Activated CD8-positive, alpha-beta memory T cell treated with anti-CD3 and anti-CD28 coated beads, Interleukin-2, amount 50 U/mL, for 48 hours (primary cell): ENCODE results near the gene PIK3CG.
"Not testable (repeated sequence)": the region's sequence is repeated elsewhere in the genome, so short reads cannot be mapped to it uniquely, and the experiment has no call there.

Experiments used
- DNase-seq: peaks from one replicate; pipeline ENCODE4 v3.0.0-alpha.2; 2020

Gene PIK3CG

DNA sequence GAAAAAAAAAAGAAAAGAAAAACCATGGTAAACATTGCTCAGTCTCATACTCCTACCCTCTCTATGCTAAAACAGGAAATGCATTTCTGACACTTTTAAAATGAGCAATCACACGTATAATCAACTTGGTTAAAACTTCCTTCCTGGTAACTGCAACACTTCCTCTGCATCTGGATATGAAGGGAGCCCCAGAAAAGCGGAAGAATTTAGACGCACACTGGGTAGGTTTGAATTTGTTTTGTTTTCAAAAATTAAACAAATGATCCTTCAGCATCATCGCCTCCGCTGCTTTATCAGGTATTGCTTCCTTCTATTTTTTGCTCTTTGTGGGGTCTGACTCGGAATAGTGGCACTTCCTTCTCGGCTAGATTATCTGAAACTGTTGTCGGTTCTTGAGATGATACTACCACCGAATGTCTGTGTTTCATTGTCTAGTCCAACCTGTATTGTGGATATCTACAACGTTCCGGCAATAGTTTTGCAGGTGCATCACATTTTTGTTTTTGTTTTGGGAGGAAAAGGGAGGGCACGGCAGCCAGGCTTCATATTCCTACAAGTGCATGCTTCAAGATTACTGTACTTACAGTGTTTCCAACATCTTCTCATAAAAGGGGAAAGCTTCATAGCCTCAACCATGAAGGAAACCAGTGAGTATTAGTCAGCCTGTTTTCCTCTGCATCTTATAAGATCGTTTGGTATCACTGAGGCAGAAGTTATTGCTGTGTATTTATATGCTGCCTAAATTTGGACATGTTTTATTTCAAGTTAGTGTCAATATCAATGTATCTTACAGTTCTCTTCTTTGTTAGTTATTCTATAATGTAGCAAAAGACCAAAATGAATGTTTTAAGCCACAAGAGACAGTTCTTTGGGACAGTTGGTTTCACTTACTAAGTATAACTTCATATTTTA, at the start of gene PIK3CG:
Gene PIK3CG (plus strand): TSS at position 153 of the 912 bp plus-strand sequence. CDS start 2,280 bp downstream, outside the sequence.
- DNase-seq, result no peak

DNA sequence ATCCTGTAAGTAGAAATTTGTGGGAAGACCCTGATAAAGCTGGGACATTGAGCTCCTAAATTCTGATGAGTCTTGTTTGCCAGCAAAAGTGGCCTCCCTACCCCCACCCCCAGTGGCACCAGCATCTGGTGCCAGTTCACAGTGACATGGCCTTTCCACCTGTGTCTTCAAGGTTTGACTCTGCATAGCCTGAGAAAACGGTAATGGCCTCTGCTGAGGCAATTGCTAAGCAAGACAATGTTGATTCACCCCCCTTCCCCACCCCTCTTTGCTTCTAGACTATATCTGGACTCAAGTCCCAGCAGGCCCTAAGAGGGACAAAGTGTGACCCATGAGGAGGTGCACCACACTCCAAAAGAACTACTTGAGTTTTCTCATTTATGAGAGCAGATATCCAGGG, 48.0 kb upstream of the PIK3CG start:
- DNase-seq, result no peak

DNA sequence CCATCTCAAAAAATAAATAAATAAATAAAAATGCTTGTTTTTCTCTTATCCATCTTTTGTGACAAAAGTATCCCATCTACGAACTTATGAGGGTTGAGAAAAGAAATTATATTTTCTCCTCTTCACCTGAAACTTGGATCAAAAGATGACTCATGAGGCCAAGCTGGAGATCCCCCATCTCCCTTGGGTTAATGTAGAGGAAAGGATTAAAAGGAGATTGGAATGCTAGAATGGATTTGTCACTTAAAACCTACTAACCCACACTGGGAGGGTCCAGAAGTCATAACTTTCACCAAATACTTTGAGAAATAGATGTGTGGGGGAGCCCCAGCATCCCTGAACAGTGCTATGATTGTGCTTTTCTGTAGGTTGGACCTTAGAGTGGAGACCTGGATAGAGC, 46.3 kb upstream of the PIK3CG start:
- no peak for DNase-seq

DNA sequence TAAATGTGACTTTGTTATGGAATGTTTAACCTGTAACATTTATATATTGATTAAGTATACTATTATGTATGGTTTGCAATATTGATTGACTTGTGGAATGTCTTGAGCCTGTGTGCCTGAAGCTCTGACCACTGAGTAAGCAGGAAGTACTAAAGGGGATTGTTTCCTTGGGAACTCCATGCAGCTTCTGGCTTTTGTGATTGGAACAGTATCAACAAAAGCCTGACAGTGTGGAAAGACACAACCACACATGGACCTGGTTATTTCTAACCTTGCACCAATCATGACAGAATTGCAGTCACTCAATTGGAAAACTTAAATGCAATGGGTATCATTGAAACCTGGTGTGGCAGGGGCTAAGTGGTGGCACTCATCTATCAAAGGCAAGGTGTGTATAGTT, 45.5 kb upstream of the PIK3CG start:
- no peak for DNase-seq

DNA sequence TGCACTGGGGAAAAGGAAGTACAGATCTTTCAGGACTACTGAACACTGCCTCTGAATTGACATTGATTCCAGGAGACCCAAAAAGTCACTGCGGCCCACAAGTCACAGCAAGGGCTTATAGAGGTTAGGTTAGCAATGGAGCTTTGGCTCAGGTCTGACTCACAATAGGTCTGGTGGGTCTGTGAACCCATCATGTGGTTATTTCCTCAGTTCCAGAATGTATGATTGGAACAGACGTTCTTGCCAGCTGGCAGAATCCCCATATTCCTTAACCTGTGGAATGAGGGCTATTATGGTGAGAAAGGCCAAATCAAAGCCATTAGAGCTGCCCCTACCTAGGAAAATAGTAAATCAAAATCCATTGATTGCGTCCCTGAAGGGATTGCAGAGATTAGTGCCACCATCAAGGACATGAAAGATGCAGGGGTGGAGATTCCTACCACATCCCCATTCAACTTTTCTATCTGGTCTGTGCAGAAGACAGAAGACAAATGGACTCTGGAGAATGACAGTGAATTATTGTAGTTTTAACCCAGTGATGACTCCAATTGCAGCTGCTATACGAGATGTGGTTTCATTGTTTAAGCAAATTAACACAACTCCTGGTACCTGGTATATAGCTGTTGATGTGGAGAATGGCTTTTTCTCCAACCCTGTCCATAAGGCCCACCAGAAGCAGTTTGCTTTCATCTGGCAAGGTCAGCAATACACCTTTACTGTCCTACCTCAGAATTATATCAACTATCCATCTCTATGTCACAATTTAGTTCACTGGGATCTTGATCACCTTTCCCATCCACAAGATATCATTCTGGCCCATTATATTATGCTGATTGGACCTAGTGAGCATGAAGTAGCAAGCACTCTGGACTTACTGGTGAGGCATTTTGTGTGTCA, 44.5 kb upstream of the PIK3CG start:
- no peak for DNase-seq

DNA sequence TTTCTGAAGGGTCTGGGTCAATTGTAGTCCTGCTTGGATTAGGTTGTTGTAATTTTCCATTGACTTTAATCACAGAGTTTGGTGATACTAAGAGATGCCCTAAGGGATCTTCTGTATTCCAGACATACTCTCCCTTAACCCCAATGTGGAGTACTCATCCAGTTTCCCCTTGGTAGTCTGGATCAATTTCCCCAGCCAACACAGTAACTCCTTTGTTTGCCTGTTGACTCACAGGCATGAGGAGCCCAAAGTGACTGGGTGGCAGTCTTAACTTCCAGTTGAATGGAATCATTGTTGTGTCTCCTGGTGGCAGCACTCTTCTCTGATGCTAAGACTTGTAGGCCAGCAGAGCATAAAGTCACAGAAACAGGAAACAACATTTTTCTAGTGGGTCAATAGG, 41.5 kb upstream of the PIK3CG start:
- no peak for DNase-seq

DNA sequence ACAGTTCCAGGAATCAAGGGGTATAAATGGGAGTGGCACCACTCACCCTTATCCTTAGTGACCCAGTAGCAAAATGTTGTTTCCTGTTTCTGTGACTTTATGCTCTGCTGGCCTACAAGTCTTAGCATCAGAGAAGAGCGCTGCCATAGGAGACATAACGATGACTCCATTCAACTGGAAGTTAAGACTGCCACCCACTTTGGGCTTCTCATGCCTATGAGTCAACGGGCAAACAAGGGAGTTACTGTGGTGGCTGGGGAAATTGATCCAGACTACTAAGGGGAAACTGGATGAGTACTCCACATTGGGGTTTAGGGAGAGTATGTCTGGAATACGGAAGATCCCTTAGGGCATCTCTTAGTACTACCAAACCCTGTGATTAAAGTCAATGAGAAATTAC, 40.6 kb upstream of the PIK3CG start:
- no peak for DNase-seq

DNA sequence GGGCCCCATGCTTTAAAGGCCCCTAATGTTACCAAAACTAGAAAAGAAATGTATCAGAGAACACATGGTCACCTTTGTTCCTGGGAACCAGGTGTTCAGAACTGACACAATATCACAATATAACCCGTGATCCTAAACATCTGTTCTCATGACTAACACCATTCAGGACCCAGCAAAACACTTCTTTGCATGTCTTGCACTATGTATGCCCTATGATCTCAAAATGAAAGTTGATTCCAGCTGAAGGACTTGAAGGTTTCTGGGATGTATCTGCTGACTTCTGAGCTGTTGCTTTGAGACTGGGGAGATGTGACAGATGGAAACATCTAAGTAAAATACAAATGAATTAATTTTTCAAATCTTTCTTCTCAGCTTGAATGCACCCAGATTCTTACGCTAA, 37.5 kb upstream of the PIK3CG start:
- DNase-seq, result no peak

DNA sequence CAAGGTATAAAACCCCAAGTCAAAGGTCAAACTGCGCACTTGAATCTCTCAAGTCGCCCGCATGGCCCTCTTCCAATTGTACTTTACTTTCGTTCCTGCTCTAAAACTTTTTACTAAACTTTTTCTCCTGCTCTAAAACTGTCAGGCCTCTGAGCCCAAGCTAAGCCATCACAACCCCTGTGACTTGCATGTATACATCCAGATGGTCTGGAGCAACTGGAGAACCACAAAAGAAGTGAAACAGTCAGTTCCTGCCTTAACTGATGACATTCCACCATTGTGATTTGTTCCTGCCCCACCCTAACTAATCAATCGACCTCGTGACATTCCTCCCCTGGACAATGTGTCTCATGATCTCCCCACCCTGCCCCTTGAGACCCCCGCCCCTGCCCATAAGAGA, 35.6 kb upstream of the PIK3CG start:
- no peak for DNase-seq

DNA sequence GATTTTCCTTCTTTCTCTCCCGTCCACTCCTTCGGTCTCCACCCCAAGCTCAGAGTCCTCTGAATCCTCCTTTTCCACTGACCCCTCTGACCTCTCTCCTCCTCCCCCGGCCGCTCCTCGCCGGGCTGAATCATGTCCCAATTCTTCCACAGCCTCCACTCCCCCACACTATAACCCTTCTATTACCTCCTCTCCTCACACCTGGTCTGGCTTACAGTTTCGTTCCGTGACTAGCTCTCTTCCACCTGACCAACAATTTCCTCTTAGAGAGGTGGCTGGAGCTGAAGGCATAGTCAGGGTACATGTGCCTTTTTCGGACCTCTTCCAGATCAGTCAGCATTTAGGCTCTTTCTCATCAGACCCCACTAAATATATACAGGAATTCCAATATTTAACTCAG, 34.2 kb upstream of the PIK3CG start:
- not testable (repeated sequence) for DNase-seq

DNA sequence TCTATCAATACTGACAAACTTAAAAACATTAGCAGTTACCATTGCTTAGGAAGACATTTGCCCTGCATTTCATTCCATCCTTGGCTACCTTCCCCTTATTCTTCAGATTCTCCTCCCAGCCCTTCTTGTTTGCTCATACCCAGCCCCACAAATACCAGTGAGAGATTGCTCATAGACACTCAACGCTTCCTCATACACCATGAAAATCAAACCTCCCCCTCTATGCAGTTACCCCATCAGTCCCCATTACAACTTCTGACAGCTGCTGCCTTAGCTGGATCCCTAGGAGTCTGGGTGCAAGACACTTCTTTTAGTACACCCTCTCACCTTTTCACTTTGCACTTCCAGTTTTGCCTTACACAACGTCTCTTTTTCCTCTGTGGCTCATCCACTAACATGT, 28.3 kb upstream of the PIK3CG start:
- DNase-seq, result no peak

DNA sequence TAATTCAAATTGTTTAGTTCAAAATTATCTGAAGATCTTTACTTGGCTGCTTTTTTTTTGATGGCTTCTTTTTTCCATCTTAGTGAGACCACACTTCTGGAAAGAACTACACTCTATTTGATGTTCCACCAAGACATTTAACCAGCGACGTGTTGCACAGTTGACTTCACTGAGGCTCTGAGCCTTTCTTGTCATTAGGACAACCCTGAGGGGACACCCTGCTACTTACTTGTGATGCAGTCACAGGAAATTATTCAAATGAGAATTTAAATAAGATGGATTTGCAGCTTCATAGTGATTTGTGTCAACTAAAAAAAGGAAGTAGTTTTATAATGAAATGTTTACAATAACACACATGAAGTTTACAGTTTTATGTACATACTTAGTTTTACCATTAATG, 25.6 kb upstream of the PIK3CG start:
- no peak for DNase-seq

DNA sequence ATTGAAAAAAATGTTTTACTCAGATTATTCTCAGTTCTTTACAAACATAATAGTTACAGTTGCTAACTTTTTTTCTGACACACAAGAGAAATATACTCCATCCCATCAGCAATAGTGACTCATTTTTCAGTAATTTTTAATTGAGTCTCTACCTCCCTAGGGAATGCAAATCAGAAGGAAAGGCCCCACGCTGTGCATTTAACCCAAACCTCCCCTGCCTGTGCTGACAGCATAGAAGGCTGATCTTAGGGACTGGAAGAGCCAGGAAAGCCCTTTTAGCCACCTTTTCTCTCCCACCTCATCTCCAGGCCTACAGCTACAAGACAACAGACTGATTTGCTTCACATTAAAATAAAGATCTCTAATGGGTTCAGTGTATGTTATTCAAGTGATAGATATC, 24.7 kb upstream of the PIK3CG start:
- no peak for DNase-seq

DNA sequence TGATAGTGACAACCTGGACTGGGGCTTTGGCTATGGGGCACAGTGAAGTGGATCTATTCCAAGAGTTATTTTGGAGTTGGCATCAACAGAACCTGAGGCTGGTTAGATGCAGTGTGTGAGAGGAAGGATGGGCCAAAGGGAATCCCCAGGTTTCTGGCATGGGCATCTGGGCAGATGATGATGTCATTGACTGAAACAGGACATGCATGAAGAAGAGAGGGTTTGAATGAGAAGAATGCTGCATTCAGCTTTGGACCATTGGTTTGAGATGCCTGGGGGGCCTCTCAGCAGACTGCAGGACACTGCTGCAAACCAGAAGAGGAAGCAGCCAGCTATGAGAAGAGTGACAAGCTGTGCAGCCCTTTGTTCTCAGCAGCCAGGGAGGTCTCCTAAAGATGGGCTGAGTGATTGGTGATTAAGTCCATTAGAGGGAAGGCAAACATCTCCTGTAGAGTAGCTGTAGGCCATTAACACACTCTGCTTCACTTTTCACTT, 23.1 kb upstream of the PIK3CG start:
- no peak for DNase-seq

DNA sequence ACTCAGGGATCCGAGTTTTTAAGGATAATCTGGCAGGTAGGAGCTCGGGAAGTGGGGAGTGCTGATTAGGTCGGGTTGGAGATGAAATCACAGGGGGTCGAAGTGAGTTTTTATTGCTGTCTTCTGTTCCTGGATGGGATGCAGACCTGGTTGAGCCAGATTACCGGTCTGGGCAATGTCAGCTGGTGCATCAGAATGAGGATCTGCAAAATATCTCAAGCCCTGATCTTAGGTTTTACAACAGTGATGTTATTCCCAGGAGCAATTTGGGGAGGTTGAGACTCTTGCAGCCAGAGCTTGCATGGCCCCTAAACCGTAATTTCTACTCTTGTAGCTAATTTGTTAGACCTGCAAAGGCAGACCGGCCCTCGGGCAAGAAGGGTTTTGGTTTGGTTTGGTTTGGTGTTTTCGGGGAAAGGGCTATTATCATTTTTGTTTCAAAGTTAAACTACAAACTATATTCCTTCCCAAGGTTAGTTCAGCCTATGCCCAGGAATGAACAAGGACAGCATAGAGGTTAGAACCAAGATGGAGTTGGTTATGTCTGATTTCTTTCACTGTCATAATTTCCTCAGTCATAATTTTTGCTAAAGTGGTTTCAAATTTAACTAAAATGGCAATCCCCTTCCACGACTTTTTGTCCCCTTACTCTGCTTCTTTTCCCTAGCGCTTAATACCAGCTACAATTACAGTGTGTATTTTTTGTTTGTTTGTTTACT, 20.6 kb upstream of the PIK3CG start:
- DNase-seq, result no peak

DNA sequence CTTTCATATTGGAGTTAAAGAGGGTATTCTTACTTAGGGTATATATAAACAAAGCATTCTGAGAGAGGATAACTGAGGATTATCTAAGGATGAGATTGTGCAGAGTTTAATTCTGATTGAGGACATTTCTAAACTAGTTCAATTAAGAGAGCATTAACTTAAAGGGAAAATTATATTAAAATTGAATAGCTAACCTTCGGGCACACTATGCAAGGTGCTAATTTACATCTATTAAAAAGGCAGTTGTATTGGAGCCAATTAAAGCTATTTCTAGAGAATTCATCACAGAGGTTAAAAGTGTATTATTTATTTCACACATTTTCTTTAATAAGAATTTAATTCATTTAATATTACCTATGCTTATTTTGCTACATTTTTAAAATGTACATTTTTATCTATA, 17.0 kb upstream of the PIK3CG start:
- DNase-seq, result no peak

DNA sequence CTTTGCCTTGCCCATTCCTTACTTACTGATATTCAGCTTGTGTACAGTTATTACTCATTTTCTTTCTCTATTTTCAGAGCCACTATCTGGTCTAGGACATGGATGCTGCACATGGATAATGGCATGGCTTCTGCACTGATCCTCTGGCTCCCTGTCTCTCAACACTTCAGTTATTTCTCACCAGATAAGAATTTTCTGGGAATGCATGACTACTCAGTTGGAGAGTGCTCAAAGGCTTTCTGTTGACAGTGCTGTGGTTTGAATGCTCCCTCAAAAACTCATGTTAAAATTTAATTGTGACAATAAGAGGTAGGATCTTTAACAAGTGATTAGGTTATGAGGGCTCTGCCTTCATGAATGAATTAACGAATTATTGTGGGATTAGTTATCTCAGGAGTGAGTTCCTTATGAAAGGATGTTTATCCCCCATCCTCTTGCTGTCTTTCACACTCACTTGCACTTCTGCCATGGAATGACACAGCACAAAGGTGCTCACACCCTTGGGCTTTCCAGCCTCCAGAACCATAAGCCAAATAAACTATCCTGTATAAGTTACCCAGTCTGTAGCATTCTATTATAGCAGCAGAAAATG, 16.1 kb upstream of the PIK3CG start:
- no peak for DNase-seq

DNA sequence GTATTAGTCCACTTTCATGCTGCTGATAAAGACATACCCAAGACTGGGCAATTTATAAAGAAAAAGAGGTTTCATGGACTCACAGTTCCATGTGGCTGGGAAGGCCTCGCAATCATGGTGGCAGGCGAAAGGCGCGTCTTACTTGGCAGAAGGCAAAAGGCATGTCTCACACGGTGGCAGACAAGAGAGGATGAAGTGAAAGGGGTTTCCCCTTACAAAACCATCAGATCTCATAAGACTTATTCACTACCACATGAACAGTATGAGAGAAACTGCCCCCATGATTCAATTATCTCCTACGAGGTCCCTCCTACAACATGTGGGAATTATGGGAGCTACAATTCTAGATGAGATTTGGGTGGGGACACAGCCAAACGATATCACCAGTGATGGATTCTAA, 13.4 kb upstream of the PIK3CG start:
- not testable (repeated sequence) for DNase-seq

DNA sequence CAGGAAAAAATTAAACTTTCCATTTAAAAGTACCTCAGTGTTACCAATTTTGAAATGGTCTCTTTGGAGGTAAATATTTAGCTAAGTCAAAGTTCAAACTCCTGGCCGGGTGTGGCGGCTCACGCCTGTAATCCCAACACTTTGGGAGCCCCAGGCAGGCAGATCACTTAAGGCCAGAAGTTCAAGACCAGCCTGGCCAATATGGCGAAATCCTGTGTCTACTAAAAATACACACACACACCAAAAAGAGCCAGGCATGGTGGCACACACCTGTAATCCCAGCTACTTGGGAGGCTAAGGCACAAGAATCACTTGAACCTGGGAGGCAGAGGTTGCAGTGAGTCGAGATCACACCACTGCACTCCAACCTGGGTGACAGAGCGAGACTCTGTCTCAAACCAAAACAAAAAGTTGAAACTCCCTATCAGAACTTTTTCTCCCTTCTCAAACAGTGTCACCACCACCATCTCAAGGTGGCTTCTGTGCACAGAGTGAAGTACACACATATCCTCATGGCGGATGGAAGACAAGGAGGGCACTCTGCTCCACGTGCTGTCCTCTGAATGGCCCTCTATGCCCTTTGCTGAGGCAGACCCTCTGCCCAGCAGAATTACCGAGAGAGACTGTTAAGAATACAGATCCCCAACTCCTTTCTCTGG, 11.7 kb upstream of the PIK3CG start:
- DNase-seq, result no peak

DNA sequence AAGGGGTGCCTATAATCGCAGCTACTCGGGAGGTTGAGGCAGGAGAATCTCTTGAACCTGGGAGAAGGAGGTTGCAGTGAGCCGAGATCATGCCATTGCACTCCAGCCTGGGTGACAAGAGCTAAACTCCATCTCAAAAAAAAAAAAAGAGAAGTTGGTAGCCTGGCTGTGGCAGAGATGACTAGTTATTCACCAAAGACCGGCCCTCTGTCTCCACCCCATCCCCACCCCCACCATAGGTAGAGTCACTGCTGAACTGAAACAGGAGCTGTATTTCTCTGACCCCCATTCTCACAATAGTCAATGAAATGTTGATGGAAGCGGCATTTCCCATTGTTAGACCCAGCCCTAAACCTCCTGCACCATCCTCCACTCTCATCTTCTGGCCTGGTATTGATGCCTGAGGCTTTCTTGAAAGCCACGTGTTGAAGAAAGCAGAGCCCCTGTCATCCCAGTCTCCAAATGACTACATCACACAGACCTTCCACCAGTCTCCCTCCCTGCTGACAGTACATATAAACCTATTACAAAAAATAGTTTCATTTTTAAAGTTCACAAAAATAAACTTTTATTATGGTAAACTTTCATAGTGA, 9.4 kb upstream of the PIK3CG start:
- DNase-seq, result no peak
